Activated CD4-positive, alpha-beta T cell treated with anti-CD3 and anti-CD28 coated beads for 1 hour (primary cell): ENCODE measurements around the gene SCD5.

Source experiments
- DNase-seq: peaks from one replicate; pipeline ENCODE4 v3.0.0-alpha.2; 2020

SCD5 gene

DNA sequence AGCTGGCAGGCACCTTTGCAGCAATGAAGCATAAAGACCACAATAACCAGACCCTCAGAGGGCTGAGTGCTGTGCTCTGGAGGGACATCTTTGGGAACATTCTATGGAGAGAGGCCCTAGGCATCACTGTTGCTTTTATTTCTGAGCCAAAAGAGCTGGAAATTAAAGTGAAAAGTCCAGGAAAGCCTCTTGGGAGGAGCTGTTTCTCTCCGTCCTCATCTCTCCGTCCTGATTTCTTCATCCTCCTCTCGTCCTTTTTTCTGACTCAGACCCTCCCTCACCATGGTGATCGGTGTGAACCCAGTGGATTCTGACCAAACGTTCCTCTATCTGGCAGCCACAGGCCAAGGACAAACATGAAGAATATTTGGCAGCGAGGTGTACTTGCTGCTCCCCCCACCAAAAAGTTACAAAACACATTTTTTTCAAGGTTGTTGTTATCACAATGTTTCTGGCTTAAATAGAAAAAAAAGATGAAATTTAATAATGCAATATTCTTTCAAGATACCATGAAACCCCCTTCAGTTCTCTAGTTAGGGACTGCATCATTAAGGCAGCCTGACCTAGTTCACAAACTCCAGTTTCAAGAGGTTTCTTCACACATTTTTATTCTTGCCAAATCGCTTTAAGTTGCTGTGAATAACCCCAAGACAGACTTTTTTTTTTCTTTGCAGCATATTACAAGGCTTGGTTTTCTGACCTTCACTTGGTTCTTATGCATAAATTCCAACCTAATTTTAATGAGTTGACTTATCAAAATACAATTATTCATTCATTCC is 80.2 kb downstream of the SCD5 start:
- no peak for DNase-seq

DNA sequence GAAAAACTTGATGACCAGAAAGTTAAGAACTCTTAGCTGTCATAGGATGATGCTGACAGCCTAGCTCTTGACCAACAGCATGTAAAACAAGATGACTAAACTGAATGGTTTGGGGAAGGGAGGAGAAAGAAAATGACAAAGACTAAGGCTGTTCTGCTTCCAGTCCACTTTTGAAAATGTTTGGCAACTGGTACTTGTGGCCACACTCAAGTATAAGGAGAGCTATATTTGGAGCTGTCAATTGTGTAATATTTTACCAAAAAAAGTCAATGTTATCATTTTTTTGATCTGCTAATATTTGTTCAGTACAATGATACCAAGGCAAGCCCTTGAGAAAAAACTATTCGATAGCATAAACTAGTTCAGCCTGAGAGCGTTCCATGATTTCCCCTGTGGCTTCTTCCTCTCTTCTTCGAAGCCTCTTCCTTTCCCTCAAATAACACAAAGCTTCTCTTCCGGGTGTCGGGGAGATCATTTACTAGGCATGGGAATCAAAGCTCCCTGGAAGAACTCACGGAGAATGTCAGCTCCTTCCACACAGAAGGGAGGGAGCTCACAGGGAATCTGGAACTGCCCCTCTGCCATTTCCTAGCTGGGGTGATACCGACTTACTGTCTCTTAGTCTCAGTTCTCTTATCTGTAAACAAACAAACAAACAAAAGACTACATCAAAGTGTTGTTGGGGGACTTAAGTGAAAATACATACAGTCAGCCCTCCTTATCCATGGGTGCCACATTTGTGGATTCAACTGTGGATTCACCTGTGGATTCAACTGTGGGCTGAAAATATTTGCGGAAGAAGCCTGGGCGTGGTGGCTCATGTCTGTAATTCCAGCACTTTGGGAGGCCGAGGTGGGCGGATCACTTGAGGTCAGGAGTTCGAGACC is 82.6 kb downstream of the SCD5 start:
- no peak for DNase-seq

DNA sequence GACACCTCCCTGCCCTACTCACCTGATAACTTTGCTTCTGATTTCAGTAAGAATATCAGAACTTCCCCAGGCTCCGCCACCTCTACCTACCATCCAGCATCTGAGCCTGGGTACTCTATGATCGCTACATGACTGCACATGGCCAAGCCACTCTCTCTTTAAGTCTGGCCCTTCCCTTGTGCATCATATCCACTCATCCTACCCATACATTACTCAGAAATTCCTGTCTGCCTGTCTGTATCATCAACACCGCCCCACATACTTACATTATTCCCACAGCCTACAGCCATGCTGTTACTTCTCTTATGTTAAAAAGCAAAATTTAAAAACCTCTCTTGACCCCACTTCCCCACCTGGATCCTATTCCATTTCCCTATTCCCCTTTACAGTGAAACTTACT is 84.7 kb downstream of the SCD5 start:
- no peak for DNase-seq

DNA sequence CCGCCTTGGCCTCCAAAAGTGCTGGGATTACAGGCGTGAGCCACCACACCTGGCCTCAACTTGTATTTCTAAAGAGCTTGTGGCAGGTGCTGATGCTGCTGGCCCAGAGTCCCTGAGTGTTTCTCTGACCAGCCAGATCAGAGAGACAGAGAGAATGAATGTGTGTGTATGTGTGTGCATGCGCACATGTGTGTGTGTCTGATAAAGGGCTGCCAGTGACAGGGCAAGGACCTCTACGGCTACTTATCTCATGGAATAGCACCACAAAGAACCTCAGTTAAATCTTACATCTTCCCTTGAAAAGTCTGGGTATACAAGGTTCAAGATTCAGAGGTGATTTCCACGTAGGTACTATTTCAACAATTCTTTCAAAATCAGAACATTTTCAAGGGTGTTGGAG is 86.0 kb downstream of the SCD5 start:
- no peak for DNase-seq

DNA sequence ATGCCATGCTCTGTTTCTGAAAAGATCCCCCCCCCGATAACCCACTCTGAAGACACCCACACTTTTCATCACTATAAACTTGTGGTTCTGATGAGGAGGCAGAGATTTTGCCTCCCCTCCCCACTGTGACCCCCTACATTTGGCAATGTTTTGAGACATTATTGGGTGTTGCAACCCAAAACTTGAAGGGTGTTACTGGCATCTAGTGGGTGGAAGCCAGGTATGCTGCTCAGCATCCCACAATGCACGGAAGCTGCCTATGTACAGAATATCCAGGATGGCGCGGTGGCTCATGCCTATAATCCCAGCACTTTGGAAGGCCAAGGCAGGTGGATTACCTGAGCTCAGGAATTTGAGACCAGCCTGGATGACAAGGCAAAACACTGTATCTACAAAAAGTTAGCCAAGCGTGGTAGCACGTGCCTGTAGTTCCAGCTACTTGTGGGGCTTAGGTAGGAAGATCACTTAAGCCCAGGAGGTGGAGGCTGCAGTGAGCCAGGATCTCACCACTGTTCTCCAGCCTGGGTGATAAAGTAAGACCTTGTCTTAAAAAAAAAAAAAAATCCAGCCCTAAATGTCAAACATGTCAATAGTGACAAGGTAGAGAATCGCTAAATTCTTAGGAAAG is 87.3 kb downstream of the SCD5 start:
- DNase-seq, result no peak

DNA sequence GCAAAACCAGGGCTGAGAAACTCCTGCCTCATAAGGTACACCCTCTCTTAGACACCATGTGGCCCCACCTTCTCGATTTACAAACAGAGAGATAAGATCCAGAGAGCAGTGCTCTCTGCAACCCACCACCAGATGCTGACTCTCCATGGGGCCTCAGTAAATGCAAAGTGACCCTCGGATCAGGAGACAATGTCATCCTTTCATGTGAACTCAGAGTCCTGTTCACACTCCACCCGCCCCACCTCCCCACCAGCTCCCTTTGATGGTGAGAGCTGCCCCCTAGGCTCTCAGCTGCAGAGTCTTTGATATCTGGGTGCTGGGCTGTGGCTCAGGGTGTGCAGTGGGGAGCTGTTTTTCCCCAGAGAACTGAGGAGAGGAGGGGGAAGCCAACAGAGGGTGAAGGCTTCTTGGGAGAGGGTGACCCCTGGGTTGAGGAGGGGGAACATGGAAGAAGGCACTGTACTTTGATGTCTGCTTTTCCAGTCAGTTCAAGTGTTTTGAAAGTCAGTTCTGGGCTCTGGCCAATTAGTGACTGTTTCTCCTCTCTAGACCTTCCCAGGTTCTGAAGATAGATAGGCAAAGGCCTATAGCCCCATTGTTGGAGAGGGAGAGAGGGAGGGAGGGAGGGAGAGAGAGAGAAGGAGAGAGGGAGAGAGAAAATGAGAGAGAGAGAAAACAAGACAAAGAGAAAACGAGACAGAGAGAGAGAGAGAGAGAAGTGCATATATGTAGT is 88.2 kb downstream of the SCD5 start:
- no peak for DNase-seq

DNA sequence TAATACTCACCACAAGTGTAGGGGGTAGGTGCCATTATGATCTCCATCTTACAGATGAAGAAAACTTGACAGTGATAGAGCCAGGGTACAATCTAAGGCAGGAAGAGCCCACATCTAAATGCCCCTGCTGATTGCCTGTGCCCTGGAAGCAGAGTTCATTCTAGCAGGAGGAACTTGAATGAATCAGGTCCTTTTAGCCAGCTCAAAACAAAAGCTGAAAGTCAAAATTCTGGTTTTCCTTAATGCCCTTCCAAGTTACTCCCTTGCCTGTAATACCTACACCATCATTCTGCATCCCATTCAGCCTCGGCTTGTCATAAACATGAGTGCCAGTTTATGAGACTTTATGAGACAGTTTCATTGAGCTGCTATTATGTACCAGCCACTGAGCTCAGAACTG is 89.6 kb downstream of the SCD5 start:
- DNase-seq, result no peak

DNA sequence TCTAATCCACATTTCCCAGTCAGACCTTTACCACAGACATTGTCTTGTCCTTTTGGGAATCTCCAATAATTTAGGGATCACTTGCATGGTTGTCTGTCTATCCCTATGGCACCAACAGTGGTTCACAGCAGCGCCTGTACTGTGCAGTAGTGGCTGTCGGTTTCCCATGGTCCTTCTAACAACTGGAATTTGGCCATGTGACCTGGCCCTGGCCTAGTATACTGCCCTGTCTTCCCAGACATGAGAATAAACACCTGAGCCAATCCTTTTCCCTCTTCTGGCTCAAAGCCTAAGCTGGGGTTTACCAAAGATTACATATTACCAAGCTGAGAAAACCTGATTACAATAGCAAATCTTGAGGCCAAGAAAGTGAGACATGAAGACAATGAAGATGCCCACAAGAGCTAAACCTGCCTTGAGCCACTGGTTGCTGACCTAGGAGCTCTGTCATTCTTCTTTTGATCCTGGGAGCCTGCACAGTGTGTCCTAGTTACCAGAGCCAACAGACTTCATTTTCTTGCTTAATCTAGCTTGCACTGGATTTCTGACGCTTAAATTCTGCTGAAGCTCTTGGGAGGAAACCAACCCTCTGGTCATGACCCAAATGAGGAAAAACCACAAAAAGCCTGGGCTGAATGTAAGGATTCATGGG is 92.1 kb downstream of the SCD5 start:
- no peak for DNase-seq

DNA sequence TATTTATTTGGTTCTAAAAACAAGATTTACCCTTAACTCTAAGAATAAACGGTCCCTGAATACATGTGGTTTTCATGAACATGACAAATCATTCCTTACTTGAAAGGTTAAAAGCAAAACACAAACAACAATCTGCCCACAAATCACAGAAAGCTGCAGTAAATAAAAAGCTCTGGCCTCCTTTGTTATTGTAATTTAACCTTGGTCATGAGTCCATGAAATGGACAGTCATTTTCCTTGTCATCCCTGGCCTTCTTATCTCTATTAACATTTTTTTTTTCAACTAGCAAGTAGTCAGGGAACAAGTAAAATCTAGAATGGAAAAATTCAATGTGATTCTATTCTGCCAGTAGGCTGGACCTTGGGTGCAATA is 92.7 kb downstream of the SCD5 start:
- no peak for DNase-seq

DNA sequence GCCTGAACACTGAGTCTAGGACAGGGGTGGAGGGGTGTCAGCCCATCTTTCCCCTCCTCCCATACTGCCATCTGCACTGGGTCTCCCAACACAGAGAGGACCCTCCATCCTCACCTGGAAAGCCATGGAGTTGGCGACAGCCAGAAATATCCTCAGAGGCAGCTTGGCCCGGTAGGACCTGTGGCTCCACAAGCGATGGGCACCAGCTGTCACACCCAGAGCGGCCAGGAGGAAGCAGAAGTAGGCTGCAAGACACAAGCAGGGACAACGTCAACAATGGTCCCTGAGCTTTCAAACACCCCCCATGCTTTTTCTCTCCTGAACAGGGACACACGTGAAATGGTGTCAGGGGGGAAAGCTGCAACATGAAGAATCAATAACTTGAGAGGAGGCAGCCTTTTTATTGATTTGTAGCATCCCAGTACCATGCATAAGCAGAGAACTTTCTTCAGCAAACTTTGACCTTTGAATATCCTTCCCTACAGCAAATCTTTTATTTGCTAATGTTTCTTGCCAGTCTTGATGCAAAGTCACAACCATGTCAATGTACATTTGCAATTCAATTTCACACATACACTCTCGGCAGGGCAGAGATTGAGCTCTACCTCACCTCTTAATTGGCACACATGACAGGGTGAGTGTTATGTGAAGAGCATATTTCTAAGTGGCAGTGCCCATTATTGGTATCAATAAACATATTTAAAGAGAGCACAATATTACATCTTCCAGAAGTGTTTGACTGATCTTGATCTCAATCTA is 93.2 kb downstream of the SCD5 start:
- no peak for DNase-seq

DNA sequence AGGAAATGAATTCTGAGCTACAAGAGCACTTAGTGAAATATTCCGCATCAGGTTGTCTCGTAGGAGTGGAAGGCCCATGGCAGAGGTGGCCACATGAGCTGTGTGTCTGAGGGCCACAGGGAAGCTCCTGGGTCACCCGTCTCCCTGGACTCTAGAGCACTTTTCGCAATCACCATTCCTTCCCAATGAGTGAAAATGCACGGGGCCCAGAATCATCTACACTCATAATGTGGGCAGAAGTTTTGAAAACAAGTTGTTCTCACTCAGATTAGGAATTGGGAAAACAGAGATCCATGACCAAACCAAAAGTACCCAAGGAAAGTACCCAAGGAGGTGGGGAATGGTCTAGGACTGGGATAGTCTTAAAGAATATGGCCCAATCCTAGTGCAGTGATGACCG is 94.4 kb downstream of the SCD5 start:
- DNase-seq, result no peak

DNA sequence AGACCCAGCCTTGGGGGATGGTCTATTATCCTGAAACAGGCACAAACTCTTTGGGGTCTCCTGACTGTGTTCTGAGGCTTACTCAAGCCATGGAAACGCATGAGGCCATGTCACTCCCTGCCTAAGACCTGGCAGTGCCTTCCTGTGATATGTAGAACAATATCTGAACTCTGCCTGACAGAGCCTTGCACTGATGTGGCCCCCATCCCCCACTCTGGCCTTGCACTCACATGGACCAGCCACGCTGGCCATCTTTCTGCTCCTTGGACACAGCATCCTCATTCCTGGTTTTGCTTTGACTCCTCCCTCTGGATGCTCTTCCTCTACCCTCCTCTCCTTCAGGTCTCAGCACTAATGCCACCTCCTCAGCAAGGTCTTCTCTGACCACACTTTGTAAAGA is 100.2 kb downstream of the SCD5 start:
- DNase-seq, result no peak

DNA sequence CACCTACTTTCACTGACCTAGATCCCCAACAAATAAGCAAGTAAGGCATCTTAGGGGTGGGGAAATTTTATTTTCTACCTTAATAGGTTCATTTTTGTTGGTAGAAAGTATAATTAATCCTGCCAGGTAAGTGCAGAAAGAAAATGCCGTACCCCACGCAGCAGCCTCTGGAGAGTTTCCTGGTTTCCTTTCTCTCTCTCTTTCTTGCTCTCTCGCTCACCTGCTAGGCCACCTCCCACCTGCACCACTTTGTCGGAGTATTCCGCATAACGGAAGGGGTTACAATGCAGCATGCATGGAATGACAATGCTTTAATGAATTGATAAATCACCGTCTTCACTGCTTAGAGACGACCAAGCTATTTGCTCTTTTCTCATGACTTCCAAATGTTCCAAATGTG is 101.0 kb downstream of the SCD5 start:
- DNase-seq, result no peak

DNA sequence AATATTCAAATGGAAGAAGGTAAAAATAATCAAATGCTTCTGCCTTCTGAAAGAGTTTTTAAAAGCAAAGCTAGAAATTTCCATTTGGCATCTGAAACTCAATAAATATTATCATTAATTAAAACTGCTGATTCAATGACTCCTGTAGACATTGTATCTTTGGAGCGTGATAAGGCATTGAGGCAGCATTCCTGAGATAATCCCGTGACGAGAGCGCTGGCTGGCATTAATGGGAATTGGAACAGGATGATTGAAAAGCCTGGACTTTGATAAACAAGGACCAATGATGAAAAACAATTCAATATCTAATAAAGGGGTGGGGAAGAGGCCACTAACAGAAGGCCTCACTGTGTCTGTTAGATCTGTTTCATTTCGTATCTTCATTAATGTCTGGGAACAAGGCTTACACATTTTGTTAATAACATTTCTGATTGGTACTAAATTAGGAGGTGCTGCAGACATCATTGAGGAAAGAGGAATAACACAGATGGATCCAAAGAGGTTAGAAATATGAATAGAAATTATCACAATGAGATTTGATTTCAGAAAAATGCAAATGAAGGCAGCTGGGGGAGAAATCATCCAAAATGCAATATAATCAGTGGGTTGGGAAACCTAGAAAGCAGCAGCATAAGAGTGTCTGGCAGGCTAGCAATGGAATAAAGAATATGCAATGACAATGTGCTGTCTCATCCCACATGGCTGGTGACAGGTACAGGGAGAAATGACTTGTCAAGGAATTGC is 102.3 kb downstream of the SCD5 start:
- DNase-seq, result no peak

DNA sequence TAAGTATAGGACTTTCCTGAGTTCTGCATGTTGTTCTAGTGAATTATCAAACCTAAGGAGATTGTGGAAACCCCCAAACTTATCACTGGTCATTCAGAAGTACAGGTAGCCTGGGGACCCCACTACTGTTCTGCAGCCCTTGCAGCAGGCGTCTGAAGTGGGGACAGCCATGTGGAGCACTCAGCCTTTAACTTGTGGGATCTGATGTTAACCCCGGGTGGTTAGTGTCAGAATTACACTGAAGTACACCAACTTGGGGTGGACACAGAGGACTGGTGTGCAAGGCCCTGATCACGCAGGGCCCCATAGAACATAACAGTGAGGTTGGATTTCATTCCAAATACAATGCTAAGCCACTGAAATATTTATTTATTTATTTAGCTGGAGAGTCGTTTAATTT is 103.7 kb downstream of the SCD5 start:
- DNase-seq, result no peak

DNA sequence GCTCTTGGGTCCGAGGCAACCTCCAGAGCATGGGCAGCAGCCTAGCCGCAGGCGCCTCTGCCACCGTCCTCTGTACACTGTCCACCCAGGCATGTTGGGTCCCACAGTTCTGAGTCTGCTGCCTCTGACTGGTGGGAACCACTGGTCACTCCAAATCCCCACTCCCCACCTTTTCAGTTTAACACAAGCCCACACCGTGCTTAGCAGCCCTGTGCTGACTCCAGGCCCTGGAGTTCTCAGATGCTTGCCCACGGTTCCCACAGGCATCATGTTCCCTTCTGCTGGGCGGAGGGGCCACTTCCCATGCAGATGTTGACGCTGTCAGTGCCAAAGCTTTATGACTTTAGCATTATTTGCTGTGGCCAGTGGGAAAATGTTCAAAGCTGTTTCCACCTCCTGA is 104.5 kb downstream of the SCD5 start:
- no peak for DNase-seq

DNA sequence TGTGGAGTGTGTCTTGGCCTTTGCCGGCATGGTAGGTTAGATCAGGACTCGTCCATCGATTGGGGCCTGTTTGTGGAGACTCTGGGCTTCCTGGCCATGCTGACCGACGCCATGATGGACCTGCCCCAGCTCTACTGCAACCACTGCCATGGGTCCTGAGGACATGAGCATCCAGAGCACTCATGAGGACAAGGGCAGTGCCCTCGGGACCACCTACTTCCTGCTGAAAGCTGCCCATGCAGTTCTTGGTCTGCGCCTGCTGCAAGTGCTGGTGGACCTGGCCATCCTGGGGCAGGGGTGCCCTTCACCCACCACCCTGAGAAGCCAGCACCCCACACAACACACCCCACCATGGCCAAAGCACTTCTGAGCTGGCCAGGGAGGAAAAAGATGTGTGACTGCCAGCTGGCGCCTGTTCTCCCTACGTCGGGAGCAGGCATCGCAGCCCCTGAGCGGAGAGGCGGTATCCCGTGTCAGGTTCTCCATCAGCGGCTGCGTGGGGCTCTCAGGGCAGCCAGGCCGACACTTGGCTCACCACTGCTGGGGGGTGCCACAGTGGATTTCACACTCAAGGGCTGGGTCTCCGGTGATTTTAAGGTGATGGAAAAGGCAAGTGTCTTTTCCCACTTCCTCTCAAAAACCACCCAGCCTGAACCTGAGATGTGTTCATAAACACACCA is 106.4 kb downstream of the SCD5 start:
- no peak for DNase-seq

DNA sequence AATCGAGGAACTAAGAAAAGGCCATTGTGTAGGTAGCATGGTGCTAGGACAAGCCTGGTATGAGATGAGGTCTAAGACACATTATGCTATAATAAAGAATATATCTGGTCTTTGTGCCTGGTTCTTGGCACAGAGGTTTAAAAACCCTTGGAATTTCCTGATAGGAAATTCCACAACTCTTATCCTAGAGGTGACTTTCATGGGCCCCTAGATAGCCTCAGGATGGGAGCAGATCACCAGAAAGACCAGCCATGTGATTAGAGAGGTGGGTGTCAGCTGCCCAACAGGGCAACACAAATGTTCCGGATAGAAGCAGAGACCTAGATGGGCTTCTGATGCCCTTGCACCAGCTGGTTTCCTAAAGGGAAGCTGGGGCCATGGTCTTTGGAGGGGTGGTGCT is 107.2 kb downstream of the SCD5 start:
- no peak for DNase-seq

DNA sequence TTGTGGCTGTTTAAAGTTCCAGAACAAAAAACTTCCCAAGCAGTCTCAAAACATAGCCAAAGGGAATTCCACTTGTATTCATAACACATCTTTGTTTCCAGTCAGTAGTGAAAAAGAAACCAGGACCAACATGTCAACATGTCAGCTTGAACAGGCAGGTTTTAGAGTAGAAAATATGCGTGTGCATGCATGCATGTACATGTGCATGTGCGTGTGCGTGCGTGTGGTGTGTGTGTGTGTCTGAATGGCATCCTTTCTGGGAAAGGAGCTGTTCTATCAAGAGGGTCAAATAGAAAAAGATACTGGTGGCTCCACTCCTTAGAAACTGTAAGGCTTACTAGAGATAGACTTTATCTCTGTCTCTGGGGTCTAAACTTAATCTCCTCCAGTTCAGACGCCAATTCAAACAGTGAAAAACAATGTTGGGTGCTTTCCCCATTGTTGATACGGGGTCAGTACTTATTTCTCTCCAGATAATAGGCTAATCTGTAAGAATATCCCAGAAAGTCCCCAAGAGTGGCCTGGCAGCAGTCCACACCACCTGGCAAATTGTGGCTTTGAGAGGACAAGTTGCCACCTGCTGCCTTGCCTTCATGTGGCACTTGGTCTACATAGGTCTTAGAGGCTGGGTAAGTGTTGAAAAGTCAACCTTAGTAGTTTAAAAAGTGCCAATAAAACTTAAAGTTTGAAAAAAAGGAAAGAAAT is 110.4 kb downstream of the SCD5 start:
- no peak for DNase-seq

DNA sequence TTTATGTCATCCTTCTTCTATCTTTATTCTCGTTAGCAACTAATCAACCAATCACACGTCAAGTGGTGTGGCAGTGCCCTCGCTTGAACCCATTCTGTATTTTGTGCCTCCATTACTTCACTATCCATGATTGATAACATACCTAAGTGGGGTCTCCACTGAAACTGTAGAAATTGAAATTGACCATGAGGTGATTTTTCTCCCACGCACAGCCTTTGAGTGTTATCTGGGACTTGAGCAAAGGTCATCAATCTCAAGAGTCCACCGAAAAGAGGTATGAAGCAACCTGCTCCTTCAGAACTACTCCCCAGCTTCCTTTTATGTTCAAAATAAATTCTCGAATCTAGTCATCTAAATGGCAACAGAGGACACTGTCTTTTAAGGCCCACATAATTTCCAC is 111.1 kb downstream of the SCD5 start:
- no peak for DNase-seq
